B cell (primary cell): ENCODE results near the gene HOXC4. TPM values are rescaled to one million over a fixed set of nuclear protein-coding genes. Genes with fewer than 3 reads are reported as not detected.

Source experiments
- ATAC-seq: fragments of 200-7000 bp; cut with Tn5 transposase; one replicate; pipeline ENCODE4 v1.10.0; 2021; ENCODE audit warnings: low read depth, mild to moderate bottlenecking, moderate number of reproducible peaks, moderate library complexity
- CTCF ChIA-PET: fragments of 350-600 bp; sonication (Branson Sonifier 250); formaldehyde crosslinking; loops from one replicate; lab custom pipeline; 2021; ENCODE audit warnings: antibody characterized with exemption, inconsistent platforms; lab: Charles Lee
- POLR2A ChIA-PET: fragments of 350-600 bp; sonication (Branson Sonifier 250); formaldehyde crosslinking; loops from one replicate; lab custom pipeline; 2021; ENCODE audit warnings: antibody characterized with exemption; lab: Charles Lee
- DNase-seq: peaks from one replicate; pipeline ENCODE4 v3.0.0; 2013
- H2AFZ ChIP-seq: 2 replicates; pipeline ENCODE4 v1.6.1; 2012; ENCODE audit warnings: mild to moderate bottlenecking, low read depth, low read length; ENCODE audit not compliant: insufficient read depth, poor library complexity, severe bottlenecking
- H3K27ac ChIP-seq, 2 donors: 1 replicate in 1 of 2; 2 replicates in 1 of 2; pipeline ENCODE4 v1.5.1; 2012 to 2013; ENCODE audit warnings: low read length in 2 of 2, mild to moderate bottlenecking in 2 of 2, moderate library complexity in 1 of 2
- H3K27me3 ChIP-seq, 4 experiments: fragments of 200-600 bp in 1 of 4; sonication (generic) in 1 of 4; replicated peaks in 1 of 4; 1 replicate in 2 of 4; 2 replicates in 2 of 4; pipeline versions ENCODE4 v1.6.1 to v1.7.0; 2013 to 2016; ENCODE audit warnings: low read length in 3 of 4, mild to moderate bottlenecking in 2 of 4, mixed read lengths in 1 of 4, moderate library complexity in 1 of 4; ENCODE audit not compliant: insufficient read depth in 4 of 4, control insufficient read depth in 3 of 4; ENCODE audit errors: control extremely low read depth in 1 of 4
- H3K36me3 ChIP-seq, 2 experiments: replicated peaks in 1 of 2; 1 replicate in 1 of 2; 2 replicates in 1 of 2; pipeline versions ENCODE4 v1.6.1 to v1.7.1; 2013; ENCODE audit warnings: low read length in 1 of 2; ENCODE audit not compliant: insufficient read depth in 2 of 2, control insufficient read depth in 1 of 2; ENCODE audit errors: control extremely low read depth in 1 of 2, extremely low read depth in 1 of 2
- H3K4me1 ChIP-seq, 2 donors: fragments of 200-600 bp in 1 of 2; sonication (generic) in 1 of 2; 1 replicate in 1 of 2; 2 replicates in 1 of 2; pipeline versions ENCODE4 v1.5.1 to v1.6.1; 2013 to 2017; ENCODE audit warnings: low read length in 2 of 2; ENCODE audit not compliant: control insufficient read depth in 2 of 2, insufficient read depth in 2 of 2
- H3K4me2 ChIP-seq: replicated peaks from 2 replicates; pipeline ENCODE3; 2012; ENCODE audit warnings: mild to moderate bottlenecking, low read depth, low read length; ENCODE audit not compliant: poor library complexity, severe bottlenecking
- H3K4me3 ChIP-seq, 5 experiments: fragments of 200-600 bp in 1 of 5; sonication (generic) in 1 of 5; 1 replicate in 3 of 5; 2 replicates in 2 of 5; pipeline versions ENCODE4 v1.5.1 to v1.7.0; 2011 to 2016; ENCODE audit warnings: low read length in 4 of 5, mild to moderate bottlenecking in 4 of 5, low read depth in 2 of 5, control low read depth in 1 of 5, moderate library complexity in 1 of 5; ENCODE audit not compliant: insufficient read depth in 1 of 5; ENCODE audit errors: control extremely low read depth in 1 of 5, extremely low read depth in 1 of 5
- H3K79me2 ChIP-seq: fragments of 200-600 bp; sonication (generic); one replicate; pipeline ENCODE4 v1.6.0; 2016; ENCODE audit warnings: low read length; ENCODE audit not compliant: control insufficient read depth, insufficient read depth
- H3K9ac ChIP-seq: fragments of 200-600 bp; sonication (generic); 2 replicates; pipeline ENCODE4 v1.6.1; 2017; ENCODE audit warnings: mild to moderate bottlenecking, low read length, moderate library complexity
- H3K9me3 ChIP-seq, 3 donors: one replicate each; pipeline versions ENCODE4 v1.6.1 to v1.7.1; 2013; ENCODE audit warnings: low read length in 2 of 3; ENCODE audit not compliant: control insufficient read depth in 2 of 3, insufficient read depth in 1 of 3; ENCODE audit errors: control extremely low read depth in 1 of 3
- H4K20me1 ChIP-seq: 2 replicates; pipeline ENCODE4 v1.6.0; 2012; ENCODE audit warnings: mild to moderate bottlenecking, low read length; ENCODE audit not compliant: insufficient read depth, control insufficient read depth, poor library complexity, severe bottlenecking
- H3K27ac Mint-ChIP-seq: one replicate; pipeline ENCODE4 v1.8.0; 2021; ENCODE audit warnings: mixed read lengths
- H3K27me3 Mint-ChIP-seq: one replicate; pipeline ENCODE4 v1.8.0; 2021; ENCODE audit warnings: mixed read lengths
- H3K4me1 Mint-ChIP-seq: one replicate; pipeline ENCODE4 v1.8.0; 2021; ENCODE audit warnings: mixed read lengths
- H3K4me3 Mint-ChIP-seq: one replicate; pipeline ENCODE4 v1.8.0; 2021; ENCODE audit warnings: mixed read lengths
- H3K9me3 Mint-ChIP-seq: one replicate; pipeline ENCODE4 v1.8.0; 2022; ENCODE audit warnings: mixed read lengths; ENCODE audit not compliant: insufficient read depth
- CTCF ChIP-seq: fragments of 200-600 bp; IDR thresholded peaks from one replicate; pipeline ENCODE4 v1.8.0; 2022; ENCODE audit warnings: antibody characterized with exemption, mild to moderate bottlenecking
- EZH2 ChIP-seq: IDR thresholded peaks from 2 replicates; pipeline ENCODE4 v1.6.1; 2012; ENCODE audit warnings: borderline replicate concordance, low read depth, mild to moderate bottlenecking, moderate library complexity, low read length; ENCODE audit not compliant: insufficient read depth, poor library complexity, severe bottlenecking
- WGBS: methylation state at CpG from one replicate; pipeline ENCODE4 v1.1.5; 2013; ENCODE audit warnings: missing lambda C conversion rate; ENCODE audit not compliant: insufficient coverage; 5-methylcytosine and 5-hydroxymethylcytosine counted together
- intact Hi-C: fragments of 100-400 bp; cut with micrococcal nuclease; formaldehyde crosslinking; loops from one replicate; pipeline ENCODE4 v1.10.0; 2022
- polyA plus RNA-seq: library from polyadenylated mRNA; depleted of rRNA; stranded (reverse); fragments of >200 nt; gene quantifications from 2 replicates; pipeline ENCODE4 v1.2.3, GENCODE V29; 2012
- total RNA-seq, 2 donors: library from RNA; stranded (reverse); fragments of 120-200 nt in 1 of 2; gene quantifications; 1 replicate in 1 of 2; 2 replicates in 1 of 2; pipeline versions ENCODE4 v1.2.3 to v1.2.4, GENCODE V29; 2013 to 2022

HOXC4 gene
- total and polyA plus RNA-seq, 2 donors (not counting 1 experiment from before 2014, with no cell fraction given), result 4.3 to 6.5 TPM

GRCh38 chr12:54012631-54013409, 40.8 kb upstream of the HOXC4 start:
- TF ChIP-seq CTCF (no peak), EZH2 (no peak)
- H3K79me2 ChIP-seq, result no peaks in the 10 kb centered on the region
- Mint-ChIP-seq H3K9me3 (no peaks in the 10 kb centered on the region), H3K27ac (no peak overlapping the region), H3K27me3 (peaks cover 73% of the 10 kb centered on the region), H3K4me3 (no peak overlapping the region), H3K4me1 (peaks cover 27% of the 10 kb centered on the region)
- 37% methylated on average over 2 of the region's 6 CpGs for WGBS
- peaks cover 0 to 42% (median 6%) of the 10 kb centered on the region in 3 donors for H3K9me3 ChIP-seq
- H3K27me3 ChIP-seq, result peaks cover 0 to 91% (median 80%) of the 10 kb centered on the region in 4 experiments
- peaks cover 29 to 50% of the 10 kb centered on the region in 2 donors for H3K4me1 ChIP-seq
- POLR2A ChIA-PET, result no interaction called here
- DNase-seq, result no peak
- H3K4me3 ChIP-seq, result no peak overlapping the region
- H3K27ac ChIP-seq, result no peak overlapping the region
- H3K36me3 ChIP-seq, result no peaks in the 10 kb centered on the region
- ATAC-seq, result no peak
- no peaks in the 10 kb centered on the region for H4K20me1 ChIP-seq
- H3K9ac ChIP-seq, result no peak overlapping the region
- no peak overlapping the region for H3K4me2 ChIP-seq
- intact Hi-C loops, result loop anchor here (5.0 kb wide), 2 partner anchors 36 to 61 kb away; partner anchors contain the start of gene HOXC12
- no peak overlapping the region for H2AFZ ChIP-seq
- CTCF ChIA-PET, result interaction anchor here (1.0 to 2.4 kb wide), 5 partner anchors 20 to 203 kb away, joined by 3 to 10 read pairs (median 3); partner anchors contain the start of gene HOXC5
